Epidermal melanocyte (primary cell): Measurements from ENCODE around the gene CD40LG.

Source experiments
- DNase-seq: peaks from one replicate; pipeline ENCODE4 v3.0.0; 2011; ENCODE audit warnings: low spot score; ENCODE audit not compliant: insufficient read length

The CD40LG gene

DNA sequence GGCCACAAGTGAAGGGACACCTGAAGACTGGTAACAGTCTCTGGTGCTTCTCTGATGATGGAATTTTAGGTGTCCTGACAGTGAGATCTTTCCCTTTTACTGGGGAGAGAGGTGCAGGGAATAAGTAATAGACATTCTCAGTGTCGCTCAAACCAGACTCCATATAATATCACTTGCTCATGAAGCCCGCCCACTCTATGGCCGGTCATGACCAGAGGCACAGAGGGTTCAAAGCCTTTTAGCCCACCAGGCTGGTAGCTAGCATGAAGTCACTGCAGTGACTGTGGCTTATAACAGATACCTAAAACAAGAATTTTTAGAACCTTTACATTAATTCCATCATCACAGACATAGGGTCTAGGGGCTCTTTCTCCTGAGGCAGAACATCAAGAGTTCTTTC lies 2.9 kb downstream of the CD40LG start:
- no peak for DNase-seq

GRCh38 chrX:136652822-136653723 lies 5.1 kb downstream of the CD40LG start:
- DNase-seq = no peak

DNA sequence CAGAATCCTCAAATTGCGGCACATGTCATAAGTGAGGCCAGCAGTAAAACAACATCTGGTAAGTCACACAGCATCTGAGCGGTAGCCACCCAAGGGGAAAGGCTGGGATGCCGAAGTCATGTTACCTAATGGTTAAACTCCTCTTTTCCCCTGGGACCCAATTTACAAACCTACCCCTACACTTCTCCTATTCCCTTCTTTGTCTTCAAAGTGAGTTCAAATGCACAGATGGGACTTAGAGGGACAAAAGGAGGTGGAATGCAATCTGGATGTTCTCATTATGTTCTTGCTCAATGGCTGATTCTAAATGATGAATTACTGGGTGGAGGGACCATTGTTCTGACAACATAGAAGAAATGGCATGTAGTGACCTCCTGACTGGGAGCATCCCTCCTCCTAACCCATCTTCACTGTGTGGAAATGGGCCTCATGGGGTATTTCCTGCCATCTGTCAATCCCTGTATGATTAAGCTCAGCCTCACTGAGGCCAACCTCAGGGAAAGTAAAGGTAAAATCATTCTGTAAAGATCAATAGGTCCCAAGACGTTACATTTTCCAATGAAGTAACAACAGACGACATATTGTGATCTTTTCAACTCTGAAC lies 8.5 kb downstream of the CD40LG start:
- no peak for DNase-seq

GRCh38 chrX:136658151-136658550 lies 10.2 kb downstream of the CD40LG start:
- DNase-seq = no peak

DNA sequence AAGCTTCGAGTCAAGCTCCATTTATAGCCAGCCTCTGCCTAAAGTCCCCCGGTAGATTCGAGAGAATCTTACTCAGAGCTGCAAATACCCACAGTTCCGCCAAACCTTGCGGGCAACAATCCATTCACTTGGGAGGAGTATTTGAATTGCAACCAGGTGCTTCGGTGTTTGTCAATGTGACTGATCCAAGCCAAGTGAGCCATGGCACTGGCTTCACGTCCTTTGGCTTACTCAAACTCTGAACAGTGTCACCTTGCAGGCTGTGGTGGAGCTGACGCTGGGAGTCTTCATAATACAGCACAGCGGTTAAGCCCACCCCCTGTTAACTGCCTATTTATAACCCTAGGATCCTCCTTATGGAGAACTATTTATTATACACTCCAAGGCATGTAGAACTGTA lies 11.2 kb downstream of the CD40LG start:
- no peak for DNase-seq

DNA sequence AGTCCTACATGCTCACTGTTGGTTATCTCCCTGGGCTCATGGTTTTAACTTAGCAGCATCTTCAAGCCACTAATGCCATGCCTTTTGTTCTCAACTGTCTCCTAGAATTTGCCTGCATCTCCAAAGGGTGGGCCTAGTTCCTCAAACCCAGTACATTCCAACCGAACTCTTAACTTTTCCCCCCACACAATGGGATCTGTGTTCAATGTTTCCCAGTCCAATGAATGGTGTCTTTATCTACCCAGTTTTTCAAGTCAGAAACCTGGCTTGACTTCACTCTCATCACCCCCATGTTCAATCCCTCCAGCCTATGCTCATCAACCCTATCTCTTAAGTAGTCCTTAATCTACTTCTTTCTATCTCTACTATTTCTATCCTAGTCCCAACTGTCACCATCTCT lies 12.9 kb downstream of the CD40LG start:
- DNase-seq = no peak

DNA sequence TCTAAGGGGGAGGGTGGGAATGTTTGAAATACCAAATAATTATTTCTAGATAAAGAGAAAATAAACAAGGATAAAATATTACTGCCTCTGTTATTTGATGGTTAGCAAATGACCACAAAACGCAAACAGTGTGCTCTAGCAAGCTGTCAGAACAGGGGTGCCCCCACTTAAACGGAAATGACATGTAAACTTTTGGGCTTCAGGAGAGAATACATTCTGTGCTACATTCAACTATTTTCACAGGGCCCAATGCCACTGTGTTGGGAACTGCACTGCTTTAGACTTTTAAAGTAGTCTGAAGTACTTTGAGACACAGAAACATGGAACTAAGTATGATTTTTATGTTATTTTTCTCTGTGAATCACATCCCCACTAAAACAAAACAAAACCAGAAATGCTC lies 14.1 kb downstream of the CD40LG start:
- no peak for DNase-seq

DNA sequence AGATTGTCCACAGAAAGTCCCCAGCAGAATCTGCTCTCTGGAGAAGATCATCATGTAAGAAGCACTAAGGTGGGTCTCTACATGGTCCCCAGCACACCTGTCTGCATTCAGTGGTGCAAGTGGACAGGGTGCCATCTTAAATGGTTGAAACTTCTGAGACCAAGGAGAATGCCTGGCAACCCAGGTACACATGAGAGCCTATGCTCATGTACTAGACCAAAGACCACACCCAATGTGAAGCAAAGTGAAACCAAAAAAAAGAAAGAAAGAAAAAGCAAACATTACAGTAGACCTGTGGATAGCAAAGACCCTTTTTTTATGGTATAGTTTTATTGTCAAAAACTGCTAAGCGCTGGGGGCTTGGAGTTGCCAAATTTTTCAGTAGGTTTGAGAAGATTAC lies 15.0 kb downstream of the CD40LG start:
- no peak for DNase-seq

DNA sequence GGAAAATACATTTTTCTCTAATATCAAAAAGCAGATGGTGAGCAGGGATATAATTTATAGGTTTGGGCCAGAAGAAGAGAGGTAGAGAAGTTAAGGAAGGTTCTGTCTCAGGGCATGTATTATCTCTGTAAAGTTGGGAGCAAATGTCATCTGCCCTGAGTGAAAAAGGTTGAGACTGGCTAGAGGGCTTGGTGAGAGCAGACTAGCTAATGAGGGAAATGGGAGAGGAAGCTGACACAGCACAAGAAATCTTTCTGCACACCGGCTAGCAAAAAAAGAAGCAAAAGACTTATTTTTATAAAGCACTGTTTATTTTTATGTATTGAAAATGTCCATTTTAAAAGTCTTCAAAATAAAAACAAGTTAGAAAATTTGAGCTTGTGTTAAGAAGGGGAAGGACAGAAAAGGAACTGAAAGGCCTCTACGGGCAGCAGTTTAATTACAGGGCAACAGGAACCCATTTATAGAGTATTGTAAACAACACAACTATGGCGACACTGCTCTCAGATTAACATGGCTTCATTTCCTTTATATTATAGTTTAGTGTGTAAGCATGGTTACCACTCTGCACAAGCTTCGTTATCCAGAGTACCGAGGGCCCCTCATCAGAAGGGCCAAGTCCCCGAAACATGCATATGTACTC lies 17.4 kb downstream of the CD40LG start:
- DNase-seq = no peak

- no peak for DNase-seq
Observed at GRCh38 chrX:136666088-136666487, 18.1 kb downstream of the CD40LG start.

DNA sequence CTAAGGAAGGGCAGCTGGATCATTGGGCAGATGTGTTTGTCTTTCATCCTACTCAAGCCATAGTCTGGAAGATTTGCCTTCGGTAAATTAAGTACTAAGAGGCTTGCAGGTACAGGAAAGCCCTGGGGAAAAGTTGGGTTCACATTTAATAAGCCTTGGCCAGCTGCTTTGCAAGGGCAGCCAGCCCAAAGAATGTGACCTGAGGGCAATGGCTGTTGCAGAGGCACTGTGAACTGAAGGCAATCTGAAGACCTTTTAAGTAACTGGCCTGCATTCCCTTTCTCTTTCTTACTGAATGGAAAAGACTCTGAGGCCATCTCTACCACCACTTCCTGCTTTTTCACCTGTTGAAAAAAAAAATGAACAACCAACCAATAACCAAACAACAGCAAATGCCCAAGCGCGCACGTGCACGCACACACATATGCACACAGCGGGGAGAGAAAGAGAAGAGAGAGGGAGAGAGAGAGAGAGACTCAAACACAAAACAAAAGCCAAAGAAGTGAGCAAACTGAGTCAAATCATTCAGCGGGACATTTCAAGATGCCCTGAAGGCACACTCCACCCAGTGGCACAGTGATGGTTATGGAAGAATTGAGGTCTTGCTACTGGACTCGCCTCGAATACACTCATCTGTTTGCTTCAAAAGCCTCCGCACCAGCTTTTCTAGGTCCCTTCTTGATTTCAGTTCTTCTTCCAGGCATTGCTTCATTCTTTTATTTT lies 19.6 kb downstream of the CD40LG start:
- no peak for DNase-seq

- DNase-seq = no peak
Observed at GRCh38 chrX:136671006-136671610, 23.1 kb downstream of the CD40LG start.

GRCh38 chrX:136674270-136674985 lies 26.5 kb downstream of the CD40LG start:
- no peak for DNase-seq

DNA sequence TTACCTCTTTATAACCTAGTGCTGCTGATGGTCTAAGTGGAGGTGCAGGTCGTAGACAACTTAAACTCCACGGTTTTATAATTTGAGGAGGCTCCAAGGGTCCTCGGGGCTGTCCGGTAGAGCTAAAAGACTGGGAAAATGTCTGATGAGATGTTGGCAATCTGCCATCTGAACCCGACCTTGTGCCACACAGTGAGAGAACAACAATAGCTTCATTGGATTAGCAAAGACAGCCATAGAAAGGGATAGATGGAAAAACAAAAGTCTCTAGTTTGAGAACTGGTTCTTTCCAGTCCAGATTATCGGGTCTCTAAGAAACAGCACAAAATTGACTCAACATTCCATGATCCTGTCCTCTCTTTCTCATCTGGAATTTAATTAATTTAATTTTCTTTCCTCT lies 31.6 kb downstream of the CD40LG start:
- DNase-seq = no peak

DNA sequence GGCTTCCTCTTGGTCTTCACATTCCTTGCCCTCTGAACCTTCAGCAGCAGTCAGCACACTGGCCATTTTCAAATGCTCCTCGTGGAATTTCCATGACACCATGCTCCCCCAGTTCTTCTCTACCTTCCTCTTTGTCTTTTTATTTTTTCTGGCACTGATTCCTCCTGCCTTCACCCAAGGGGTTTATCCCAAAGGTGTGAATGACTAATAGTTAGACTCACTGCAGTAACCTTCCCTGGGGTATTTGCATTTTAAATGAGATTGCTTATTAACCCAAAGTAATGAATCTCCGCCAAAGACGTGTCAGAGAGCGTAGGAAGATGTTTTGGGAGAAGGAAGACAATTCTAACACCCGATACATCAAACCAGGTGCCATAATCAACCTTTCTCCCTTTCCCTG lies 36.2 kb downstream of the CD40LG start:
- no peak for DNase-seq

DNA sequence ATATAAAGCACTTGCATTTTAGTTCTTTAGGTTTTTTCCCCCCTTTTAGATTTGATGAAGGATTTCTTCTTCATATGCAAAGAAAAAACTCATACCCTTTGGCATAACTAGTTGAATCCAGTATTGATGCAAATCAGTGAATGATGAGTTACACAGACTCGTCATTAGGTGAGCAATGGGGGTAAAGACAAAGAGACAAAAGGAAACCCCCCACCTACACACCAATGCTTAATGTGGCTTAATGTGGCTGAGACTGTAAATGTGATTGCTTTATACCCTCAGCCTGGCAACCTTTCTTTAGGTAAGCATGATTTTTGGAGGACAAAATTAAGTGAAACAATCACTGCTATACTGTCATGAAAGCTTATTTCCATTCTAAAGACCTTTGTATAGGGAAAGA lies 39.5 kb downstream of the CD40LG start:
- DNase-seq = no peak

- DNase-seq = no peak
Observed at GRCh38 chrX:136689436-136689835, 41.5 kb downstream of the CD40LG start.

GRCh38 chrX:136691028-136691809 lies 43.3 kb downstream of the CD40LG start:
- no peak for DNase-seq

- DNase-seq = no peak
Observed at GRCh38 chrX:136692271-136692670, 44.3 kb downstream of the CD40LG start.
